Measurements from ENCODE around the gene ZNF451. TPM values are rescaled to one million over a fixed set of nuclear protein-coding genes. Genes with fewer than 3 reads are reported as not detected.

The ZNF451 gene
- polyA plus RNA-seq, 1 of the 3 experiments (the other 2 are of a cell fraction): 8.5 TPM

DNA sequence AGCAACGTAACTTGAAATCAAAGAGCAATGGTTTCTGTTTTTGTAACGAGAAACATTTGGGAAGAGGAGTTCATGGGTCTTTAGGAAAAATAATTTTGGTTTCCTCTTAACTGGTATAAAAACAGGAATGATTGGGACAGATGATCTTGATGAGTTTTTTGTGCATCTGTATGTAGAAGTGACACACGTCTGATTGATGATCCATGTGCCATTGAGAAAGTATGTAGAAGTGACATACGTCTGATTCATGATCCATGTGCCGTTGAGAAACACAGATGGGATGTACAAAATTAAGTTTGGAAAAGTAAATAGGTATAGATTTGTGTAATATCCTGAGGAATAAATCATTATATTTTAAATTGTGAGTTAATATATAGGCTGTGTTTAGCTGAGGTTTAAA lies 41.4 kb upstream of the ZNF451 start:
- ChIA-PET POLR2A (interaction anchor here (0.6 kb wide), 1 partner anchor 43 kb away, joined by 3 read pairs; no protein-coding TSS in a partner anchor), CTCF (no interaction called here)
- H3K36me3 ChIP-seq (replicated peaks in 1 of 2; ENCODE audit: control insufficient read depth in 1 of 2, insufficient read depth in 2 of 2, low read length in 1 of 2): peaks cover 36 to 46% of the 10 kb centered on the region in 2 experiments
- H3K4me1 ChIP-seq (ENCODE audit: control insufficient read depth in 1 of 2, insufficient read depth in 2 of 2, low read depth in 1 of 2, low read length in 1 of 2): peaks cover 0 to 12% of the 10 kb centered on the region in 2 experiments; a peak in 2 of 4 replicates
- no peaks in the 10 kb centered on the region for H3K9me3 ChIP-seq
- H3F3A ChIP-seq (replicated peaks; ENCODE audit: insufficient read depth): peaks cover 12% of the 10 kb centered on the region
- H3K27me3 ChIP-seq (ENCODE audit: insufficient read depth): no peaks in the 10 kb centered on the region
- TF ChIP-seq, protein P1, sequence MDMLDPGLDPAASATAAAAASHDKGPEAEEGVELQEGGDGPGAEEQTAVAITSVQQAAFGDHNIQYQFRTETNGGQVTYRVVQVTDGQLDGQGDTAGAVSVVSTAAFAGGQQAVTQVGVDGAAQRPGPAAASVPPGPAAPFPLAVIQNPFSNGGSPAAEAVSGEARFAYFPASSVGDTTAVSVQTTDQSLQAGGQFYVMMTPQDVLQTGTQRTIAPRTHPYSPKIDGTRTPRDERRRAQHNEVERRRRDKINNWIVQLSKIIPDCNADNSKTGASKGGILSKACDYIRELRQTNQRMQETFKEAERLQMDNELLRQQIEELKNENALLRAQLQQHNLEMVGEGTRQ (IDR thresholded peaks at IDR 0.05; ENCODE audit: borderline replicate concordance, low read depth, low read length): no peak
- TF ChIP-seq, protein P2, sequence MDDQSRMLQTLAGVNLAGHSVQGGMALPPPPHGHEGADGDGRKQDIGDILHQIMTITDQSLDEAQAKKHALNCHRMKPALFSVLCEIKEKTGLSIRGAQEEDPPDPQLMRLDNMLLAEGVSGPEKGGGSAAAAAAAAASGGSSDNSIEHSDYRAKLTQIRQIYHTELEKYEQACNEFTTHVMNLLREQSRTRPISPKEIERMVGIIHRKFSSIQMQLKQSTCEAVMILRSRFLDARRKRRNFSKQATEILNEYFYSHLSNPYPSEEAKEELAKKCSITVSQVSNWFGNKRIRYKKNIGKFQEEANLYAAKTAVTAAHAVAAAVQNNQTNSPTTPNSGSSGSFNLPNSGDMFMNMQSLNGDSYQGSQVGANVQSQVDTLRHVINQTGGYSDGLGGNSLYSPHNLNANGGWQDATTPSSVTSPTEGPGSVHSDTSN (IDR thresholded peaks at IDR 0.05): 0 out of 2 replicates have a peak, but pooled peaks have one; percentile 17
- no peak for TF ChIP-seq ELF1 (IDR thresholded peaks at IDR 0.05)
- 52% methylated on average over 5 of the region's 5 CpGs for WGBS (ENCODE audit: low lambda C conversion rate)
- no peaks in the 10 kb centered on the region for H3K9me2 ChIP-seq
- H4K20me1 ChIP-seq (ENCODE audit: insufficient read depth): peaks cover 7% of the 10 kb centered on the region; the same call in 1 of the 2 replicates
- peak overlapping the region; percentile 36 to 56; a peak in 3 of 4 replicates for H3K4me3 ChIP-seq (ENCODE audit: low read depth in 2 of 2, low read length in 1 of 2)
- H3K27ac ChIP-seq (ENCODE audit: low read depth in 2 of 2, low read length in 1 of 2): no peak overlapping the region
- peaks cover 46% of the 10 kb centered on the region for H3K79me2 ChIP-seq (ENCODE audit: insufficient read depth)
- H2AFZ ChIP-seq (ENCODE audit: low read depth): no peak overlapping the region
- peak overlapping the region; percentile 10; the same call in 1 of the 2 replicates for H3K9ac ChIP-seq
- DNase-seq: no peak
- peak overlapping the region; percentile 79 for H3K4me2 ChIP-seq

DNA sequence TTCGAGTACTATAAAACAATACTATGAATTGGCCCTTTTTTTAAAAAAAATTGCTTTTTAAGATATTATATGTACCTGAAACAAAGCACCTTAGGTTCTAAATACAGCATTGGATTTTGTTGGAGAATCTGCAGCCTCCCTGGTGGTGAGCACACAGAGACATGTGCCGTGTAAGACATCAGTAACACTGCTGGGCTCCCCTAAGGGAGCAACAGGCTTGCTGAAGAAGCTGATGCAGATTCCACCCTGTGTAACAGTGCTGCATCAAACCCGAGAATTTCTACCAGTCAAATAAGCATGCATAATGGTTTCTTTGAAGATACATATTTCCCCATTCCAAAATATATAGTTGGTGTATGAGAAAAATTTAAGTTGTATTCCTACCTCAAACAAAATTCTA lies 26.1 kb upstream of the ZNF451 start:
- H3K27ac ChIP-seq (ENCODE audit: low read depth in 2 of 2, low read length in 1 of 2): no peak overlapping the region; a peak in 1 of 4 replicates
- no peaks in the 10 kb centered on the region for H3K79me2 ChIP-seq (ENCODE audit: insufficient read depth)
- no peak overlapping the region for H3K9ac ChIP-seq
- no peaks in the 10 kb centered on the region for H4K20me1 ChIP-seq (ENCODE audit: insufficient read depth)
- no peaks in the 10 kb centered on the region for H3K9me3 ChIP-seq
- H3K4me2 ChIP-seq: no peak overlapping the region
- H3K9me2 ChIP-seq: no peaks in the 10 kb centered on the region
- H3K4me3 ChIP-seq (ENCODE audit: low read depth in 2 of 2, low read length in 1 of 2): no peak overlapping the region
- peaks cover 0 to 16% of the 10 kb centered on the region in 2 experiments; a peak in 2 of 4 replicates for H3K4me1 ChIP-seq (ENCODE audit: control insufficient read depth in 1 of 2, insufficient read depth in 2 of 2, low read depth in 1 of 2, low read length in 1 of 2)
- no peak for TF ChIP-seq MXI1 (IDR thresholded peaks at IDR 0.05; ENCODE audit: low read depth, low read length)
- TF ChIP-seq CHD2 (IDR thresholded peaks at IDR 0.05; ENCODE audit: low read length, partially characterized antibody): no peak
- TF ChIP-seq EP300 (IDR thresholded peaks at IDR 0.05; ENCODE audit: borderline replicate concordance in 1 of 2, low read depth in 1 of 2, low read length in 1 of 2): no peak
- no peaks in the 10 kb centered on the region for H3K27me3 ChIP-seq (ENCODE audit: insufficient read depth)
- POLR2A ChIA-PET: no interaction called here
- CTCF ChIA-PET: no interaction called here
- no peak overlapping the region for H2AFZ ChIP-seq (ENCODE audit: low read depth)
- H3K36me3 ChIP-seq (replicated peaks in 1 of 2; ENCODE audit: control insufficient read depth in 1 of 2, insufficient read depth in 2 of 2, low read length in 1 of 2): peaks cover 20 to 29% of the 10 kb centered on the region in 2 experiments
- H3F3A ChIP-seq (replicated peaks; ENCODE audit: insufficient read depth): peaks cover 21% of the 10 kb centered on the region
- no peak for DNase-seq
- 96% methylated on average over 3 of the region's 3 CpGs for WGBS (ENCODE audit: low lambda C conversion rate)

DNA sequence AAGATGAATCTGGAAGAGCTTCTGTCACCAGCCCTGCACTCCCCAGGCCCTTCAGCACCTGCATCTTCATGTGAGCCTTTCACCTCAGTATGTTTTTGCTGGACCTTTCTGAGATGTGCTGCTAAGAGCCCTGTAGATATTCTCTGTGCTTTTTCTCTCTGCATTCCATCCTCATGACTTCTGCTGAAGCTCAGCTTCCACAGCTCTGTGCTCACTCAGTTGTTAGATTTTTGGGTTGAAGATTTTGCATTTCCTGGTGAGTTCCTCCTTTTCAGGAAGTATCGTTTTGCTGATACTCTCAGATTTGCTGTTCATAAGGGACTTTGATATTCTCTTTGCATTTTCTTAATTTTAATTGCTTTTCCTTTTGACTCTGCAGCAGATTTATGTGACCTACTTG lies 25.2 kb upstream of the ZNF451 start:
- Histone ChIP-seq H3K9me2 (no peaks in the 10 kb centered on the region), H3K4me1 (ENCODE audit: control insufficient read depth in 1 of 2, insufficient read depth in 2 of 2, low read depth in 1 of 2, low read length in 1 of 2) (peaks cover 0 to 16% of the 10 kb centered on the region in 2 experiments; a peak in 2 of 4 replicates), H3K79me2 (ENCODE audit: insufficient read depth) (no peaks in the 10 kb centered on the region), H3K4me2 (no peak overlapping the region; the same call in 1 of the 2 replicates), H2AFZ (ENCODE audit: low read depth) (no peak overlapping the region), H3K27me3 (ENCODE audit: insufficient read depth) (no peaks in the 10 kb centered on the region), H3K27ac (ENCODE audit: low read depth in 2 of 2, low read length in 1 of 2) (peak overlapping the region in 1 of 2 experiments; percentile 23; a peak in 2 of 4 replicates), H3F3A (replicated peaks; ENCODE audit: insufficient read depth) (peaks cover 21% of the 10 kb centered on the region), H3K36me3 (replicated peaks in 1 of 2; ENCODE audit: control insufficient read depth in 1 of 2, insufficient read depth in 2 of 2, low read length in 1 of 2) (peaks cover 15 to 22% of the 10 kb centered on the region in 2 experiments), H3K9ac (no peak overlapping the region), H4K20me1 (ENCODE audit: insufficient read depth) (no peaks in the 10 kb centered on the region), H3K4me3 (ENCODE audit: low read depth in 2 of 2, low read length in 1 of 2) (no peak overlapping the region), H3K9me3 (no peaks in the 10 kb centered on the region)
- ChIA-PET POLR2A (no interaction called here), CTCF (no interaction called here)
- TF ChIP-seq TCF12 (IDR thresholded peaks at IDR 0.05) (peak; percentile 23; the same call in 1 of the 2 replicates), RCOR1 (IDR thresholded peaks at IDR 0.05; ENCODE audit: low read length) (no peak)
- 88% methylated on average over 1 of the region's 1 CpG for WGBS (ENCODE audit: low lambda C conversion rate)
- DNase-seq: no peak
